Right lobe of liver (tissue), 6 donors: ENCODE data around the gene C16orf78. TPM values are rescaled to one million over a fixed set of nuclear protein-coding genes. Genes with fewer than 3 reads are reported as not detected.

Source experiments
- ATAC-seq, 4 donors: fragments of 200-7000 bp; cut with Tn5 transposase; one replicate each; pipeline ENCODE4 v1.9.1; 2020; ENCODE audit warnings: mild to moderate bottlenecking in 4 of 4, moderate library complexity in 4 of 4
- DNase-seq, 3 donors: peaks; one replicate each; pipeline ENCODE4 v3.0.0-alpha.2; 2020
- H3K27ac ChIP-seq, 3 donors: fragments of 200-600 bp; one replicate each; pipeline ENCODE4 v1.8.0; 2022
- H3K27me3 ChIP-seq, 2 donors: fragments of 200-600 bp; one replicate each; pipeline ENCODE4 v1.8.0; 2022
- H3K36me3 ChIP-seq, 4 donors: fragments of 200-600 bp; sonication (generic) in 1 of 4; one replicate each; pipeline versions ENCODE4 v1.5.1 to v1.8.0; 2017 to 2022; ENCODE audit warnings: control low read depth in 1 of 4
- H3K4me1 ChIP-seq, 4 donors: fragments of 200-600 bp; sonication (generic) in 1 of 4; one replicate each; pipeline versions ENCODE4 v1.5.1 to v1.8.0; 2017 to 2022; ENCODE audit warnings: control low read depth in 1 of 4
- H3K4me3 ChIP-seq, 3 donors: fragments of 200-600 bp; one replicate each; pipeline ENCODE4 v1.8.0; 2022
- H3K9me3 ChIP-seq, 4 donors: fragments of 200-600 bp; sonication (generic) in 1 of 4; one replicate each; pipeline versions ENCODE4 v1.5.1 to v1.8.0; 2017 to 2022; ENCODE audit warnings: control low read depth in 1 of 4
- POLR2A ChIP-seq: fragments of 450-650 bp; IDR thresholded peaks from one replicate; pipeline ENCODE4 v1.6.1; 2017; ENCODE audit warnings: antibody characterized with exemption, mild to moderate bottlenecking
- WGBS: methylation state at CpG from one replicate; pipeline ENCODE4 v1.1.6; 2018; ENCODE audit warnings: low coverage, low lambda C conversion rate; ENCODE audit not compliant: insufficient coverage; ENCODE audit errors: missing lambda C conversion rate; 5-methylcytosine and 5-hydroxymethylcytosine counted together
- intact Hi-C, 2 donors: fragments of 100-400 bp; cut with DNase I; formaldehyde crosslinking; loops; one replicate each; pipeline versions ENCODE4 v1.11.2 to v1.14.1; 2022
- total RNA-seq, 6 experiments: library from RNA; depleted of rRNA in 2 of 6; stranded (reverse); fragments of >200 nt in 2 of 6; fragmentation: NEBNext Ultra II Directional in 3 of 6; extraction: Animal tissue kit (Norgen Biotek cat#: 25700) in 3 of 6; gene quantifications; one replicate each; pipeline versions ENCODE4 v1.1.0 to v1.2.4, GENCODE V29; 2016 to 2023
- TF ChIP-seq, protein P1 (sequence below), 4 donors: fragments of 200-600 bp in 3 of 4; fragments of 450-650 bp in 1 of 4; IDR thresholded peaks; one replicate each; pipeline versions ENCODE4 v1.5.1 to v1.8.0; 2016 to 2022; ENCODE audit warnings: antibody characterized with exemption in 4 of 4, mild to moderate bottlenecking in 2 of 4
- donor health status: DM: no; HTN: yes; CAD: no.
- donor health status: DM: no; HTN: no; CAD: no.
- donor health status: DM: no; HTN: no; CAD: no.
- donor health status: DM: no; HTN: yes; CAD: no.
- donor health status: DM: no; HTN: yes; CAD: no.

The C16orf78 gene
- total RNA-seq, 6 experiments from 2014 or later = not detected

DNA sequence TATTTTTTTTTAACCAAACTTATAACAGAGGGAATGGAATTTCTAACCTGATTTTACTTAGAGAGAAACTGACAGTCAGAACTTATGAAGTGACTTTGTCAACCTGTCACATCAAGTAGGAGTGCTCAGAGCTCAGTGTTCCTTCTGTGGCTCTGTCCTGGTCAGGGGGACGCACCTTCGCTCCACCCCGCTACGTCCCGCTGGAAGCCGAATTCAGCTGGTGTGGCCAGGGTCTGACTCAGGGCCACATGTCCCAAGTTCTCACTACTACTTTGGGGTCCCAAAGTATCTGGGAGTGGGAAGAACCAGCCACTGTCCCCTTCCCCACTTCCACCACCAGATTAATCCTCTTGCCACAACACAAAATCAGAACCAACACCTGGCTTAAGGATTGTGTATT lies 51.4 kb downstream of the C16orf78 start:
- H3K27me3 ChIP-seq = no peaks in the 10 kb centered on the region
- H3K27ac ChIP-seq = no peak overlapping the region
- TF ChIP-seq, protein P1, sequence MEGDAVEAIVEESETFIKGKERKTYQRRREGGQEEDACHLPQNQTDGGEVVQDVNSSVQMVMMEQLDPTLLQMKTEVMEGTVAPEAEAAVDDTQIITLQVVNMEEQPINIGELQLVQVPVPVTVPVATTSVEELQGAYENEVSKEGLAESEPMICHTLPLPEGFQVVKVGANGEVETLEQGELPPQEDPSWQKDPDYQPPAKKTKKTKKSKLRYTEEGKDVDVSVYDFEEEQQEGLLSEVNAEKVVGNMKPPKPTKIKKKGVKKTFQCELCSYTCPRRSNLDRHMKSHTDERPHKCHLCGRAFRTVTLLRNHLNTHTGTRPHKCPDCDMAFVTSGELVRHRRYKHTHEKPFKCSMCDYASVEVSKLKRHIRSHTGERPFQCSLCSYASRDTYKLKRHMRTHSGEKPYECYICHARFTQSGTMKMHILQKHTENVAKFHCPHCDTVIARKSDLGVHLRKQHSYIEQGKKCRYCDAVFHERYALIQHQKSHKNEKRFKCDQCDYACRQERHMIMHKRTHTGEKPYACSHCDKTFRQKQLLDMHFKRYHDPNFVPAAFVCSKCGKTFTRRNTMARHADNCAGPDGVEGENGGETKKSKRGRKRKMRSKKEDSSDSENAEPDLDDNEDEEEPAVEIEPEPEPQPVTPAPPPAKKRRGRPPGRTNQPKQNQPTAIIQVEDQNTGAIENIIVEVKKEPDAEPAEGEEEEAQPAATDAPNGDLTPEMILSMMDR (IDR thresholded peaks at IDR 0.05) = no peak
- no peak for TF ChIP-seq POLR2A
- no peaks in the 10 kb centered on the region for H3K9me3 ChIP-seq
- H3K4me1 ChIP-seq = no peaks in the 10 kb centered on the region
- H3K4me3 ChIP-seq = no peak overlapping the region
- H3K36me3 ChIP-seq = no peaks in the 10 kb centered on the region
- intact Hi-C loops = no loop called here
- no peak for ATAC-seq
- DNase-seq = no peak
- WGBS = 97% methylated on average over 6 of the region's 6 CpGs

DNA sequence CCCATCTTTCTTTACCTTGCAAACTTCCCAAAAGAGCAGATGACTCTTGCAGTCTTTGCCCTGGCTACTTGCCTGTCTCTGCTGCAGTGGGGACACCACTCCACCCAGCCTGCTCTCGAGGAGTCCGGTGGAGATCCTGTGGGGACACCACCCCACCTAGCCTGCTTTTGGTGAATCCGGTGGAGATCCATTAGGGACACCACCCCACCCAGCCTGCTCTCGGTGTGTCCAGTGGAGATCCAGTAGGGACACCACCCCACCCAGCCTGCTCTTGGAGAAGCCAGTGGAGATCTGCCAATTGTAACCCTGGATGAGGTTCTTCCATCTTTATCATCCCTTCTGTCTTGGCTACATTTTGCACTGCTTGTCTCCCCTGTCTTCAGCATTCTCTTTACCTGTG lies 54.2 kb downstream of the C16orf78 start:
- DNase-seq (no peak), ATAC-seq (no peak)
- H3K27me3 ChIP-seq = no peaks in the 10 kb centered on the region
- 88% methylated on average over 4 of the region's 4 CpGs for WGBS
- no peaks in the 10 kb centered on the region for H3K4me1 ChIP-seq
- no peaks in the 10 kb centered on the region for H3K9me3 ChIP-seq
- no peaks in the 10 kb centered on the region for H3K36me3 ChIP-seq
- no peak overlapping the region for H3K27ac ChIP-seq
- intact Hi-C loops = no loop called here
- TF ChIP-seq, protein P1 (IDR thresholded peaks at IDR 0.05) = no peak
- TF ChIP-seq POLR2A = no peak
- no peak overlapping the region for H3K4me3 ChIP-seq

- intact Hi-C loops = no loop called here
- no peaks in the 10 kb centered on the region for H3K9me3 ChIP-seq
Observed at GRCh38 chr16:49428808-49429207, 55.2 kb downstream of the C16orf78 start.

GRCh38 chr16:49431040-49431439 lies 57.4 kb downstream of the C16orf78 start:
- no peaks in the 10 kb centered on the region for H3K9me3 ChIP-seq
- 64% methylated on average over 7 of the region's 9 CpGs for WGBS
- no peak overlapping the region for H3K27ac ChIP-seq
- no peaks in the 10 kb centered on the region for H3K27me3 ChIP-seq
- H3K36me3 ChIP-seq = no peaks in the 10 kb centered on the region
- TF ChIP-seq, protein P1 (IDR thresholded peaks at IDR 0.05) = no peak
- TF ChIP-seq POLR2A = no peak
- no peak overlapping the region for H3K4me3 ChIP-seq
- DNase-seq = no peak
- no peak for ATAC-seq
- H3K4me1 ChIP-seq = no peaks in the 10 kb centered on the region
- intact Hi-C loops = no loop called here

More at GRCh38 chr16:49428808-49429207, 55.2 kb downstream of the C16orf78 start:
- H3K27ac ChIP-seq = no peak overlapping the region
- H3K27me3 ChIP-seq = no peaks in the 10 kb centered on the region
- no peaks in the 10 kb centered on the region for H3K36me3 ChIP-seq
- 81% methylated on average over 2 of the region's 2 CpGs for WGBS
- no peak for TF ChIP-seq POLR2A
- TF ChIP-seq, protein P1 (IDR thresholded peaks at IDR 0.05) = no peak
- DNase-seq (no peak), ATAC-seq (no peak)
- no peak overlapping the region for H3K4me3 ChIP-seq
- H3K4me1 ChIP-seq = no peaks in the 10 kb centered on the region
